Islet precursor cell (in vitro differentiated cells): ENCODE results near the gene AFF3.

Source experiments
- DNase-seq: peaks from one replicate; pipeline ENCODE4 v3.0.0-alpha.2; 2018

Gene AFF3

DNA sequence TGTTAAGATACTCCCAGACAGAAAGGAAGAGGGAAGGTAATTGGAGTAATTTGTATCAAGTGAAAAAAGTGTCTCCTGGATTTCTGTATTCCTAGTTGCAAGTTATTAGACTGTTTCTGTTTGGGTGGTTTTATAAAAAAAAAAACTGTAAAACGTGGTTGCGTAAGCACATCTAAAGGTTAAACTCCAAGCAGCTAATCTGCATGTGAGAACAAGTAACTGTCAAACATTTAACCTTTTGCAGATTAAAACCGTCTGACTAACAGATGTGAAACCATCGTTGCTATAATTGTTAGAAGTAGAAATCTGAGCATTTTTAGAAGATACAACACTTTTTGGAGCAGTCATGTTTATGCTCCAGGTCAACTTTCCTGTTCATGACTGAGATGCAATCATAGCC is 72.3 kb downstream of the AFF3 start:
- no peak for DNase-seq

- no peak for DNase-seq
Measured at GRCh38 chr2:100068395-100068794, 74.0 kb downstream of the AFF3 start.

GRCh38 chr2:100067784-100068183 is 74.6 kb downstream of the AFF3 start:
- DNase-seq: no peak

- no peak for DNase-seq
Measured at GRCh38 chr2:100066856-100067255, 75.5 kb downstream of the AFF3 start.

DNA sequence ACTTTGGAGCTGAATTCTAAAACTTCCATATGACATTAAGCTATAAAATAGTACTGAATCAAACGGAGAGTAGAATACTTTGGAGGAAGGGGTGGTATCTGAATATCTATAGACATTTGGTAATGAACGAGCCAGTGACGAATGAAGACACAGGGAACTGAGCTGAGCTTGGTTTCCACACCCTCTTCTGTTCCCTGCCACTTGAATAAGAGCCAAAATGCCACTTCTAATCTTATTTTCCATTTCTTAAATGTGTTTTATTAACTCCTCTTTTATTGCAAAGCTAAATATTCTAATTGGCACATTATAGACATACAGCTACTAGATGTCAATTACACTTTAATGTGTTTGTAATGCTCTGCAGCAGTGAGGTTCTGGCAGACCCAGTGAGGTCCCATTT is 76.1 kb downstream of the AFF3 start:
- DNase-seq: no peak

DNA sequence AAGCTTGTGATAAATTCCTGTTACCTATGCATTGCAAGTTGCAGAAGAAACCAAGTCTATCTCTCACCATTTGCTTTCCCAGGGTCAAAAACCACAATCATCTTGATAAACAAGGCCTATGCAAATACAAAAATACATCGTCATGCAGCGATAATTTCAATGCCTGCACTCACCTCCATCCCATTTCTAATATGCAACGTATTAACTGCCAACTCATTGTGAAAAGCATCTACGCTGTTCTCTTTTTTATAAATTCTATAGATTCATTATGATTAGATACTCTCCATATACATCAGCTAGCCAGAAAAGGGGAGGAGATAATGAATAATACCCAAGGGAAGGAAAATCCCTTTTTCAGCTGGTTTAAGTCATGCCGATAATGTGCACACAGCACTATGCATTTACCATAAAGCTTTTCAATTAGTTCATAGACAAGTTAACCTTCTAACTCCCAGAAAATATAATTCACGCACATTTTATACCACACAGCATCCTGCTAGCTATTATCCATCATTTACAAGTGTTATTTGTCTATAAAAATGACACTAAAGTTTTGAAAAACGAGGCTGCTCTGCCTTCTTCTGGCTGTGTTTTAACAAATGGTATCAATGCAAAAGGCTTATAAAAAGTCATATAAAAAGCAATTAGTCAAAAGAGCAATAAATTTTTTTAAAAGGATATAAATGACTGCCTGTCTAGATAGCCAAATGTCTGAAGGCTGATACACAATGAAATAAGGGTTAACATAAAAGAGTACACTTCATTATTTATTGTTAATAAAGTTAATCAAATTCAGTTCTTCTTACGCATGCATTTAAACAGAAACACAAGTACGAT is 77.6 kb downstream of the AFF3 start:
- DNase-seq: no peak

DNA sequence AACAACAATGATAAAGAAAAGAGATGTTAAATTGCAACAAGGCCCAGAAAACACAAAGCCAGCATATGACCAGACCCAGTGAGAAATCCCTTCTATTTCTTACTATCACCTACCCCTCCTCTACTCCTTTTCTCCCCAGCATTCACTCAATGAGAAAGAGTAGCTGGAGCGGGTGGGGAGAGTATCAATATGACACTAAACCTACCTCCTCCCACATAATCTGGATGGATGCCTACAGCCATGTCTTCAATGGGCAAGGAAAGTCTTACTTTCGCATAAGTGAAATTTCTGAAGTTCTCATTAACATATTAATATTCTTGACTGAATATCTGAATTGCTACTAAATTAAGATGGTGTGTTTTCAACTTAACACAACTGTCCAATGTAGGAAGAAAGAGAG is 78.2 kb downstream of the AFF3 start:
- no peak for DNase-seq

- DNase-seq: no peak
Measured at GRCh38 chr2:100063459-100063953, 78.9 kb downstream of the AFF3 start.

GRCh38 chr2:100062336-100062735 is 80.1 kb downstream of the AFF3 start:
- no peak for DNase-seq

DNA sequence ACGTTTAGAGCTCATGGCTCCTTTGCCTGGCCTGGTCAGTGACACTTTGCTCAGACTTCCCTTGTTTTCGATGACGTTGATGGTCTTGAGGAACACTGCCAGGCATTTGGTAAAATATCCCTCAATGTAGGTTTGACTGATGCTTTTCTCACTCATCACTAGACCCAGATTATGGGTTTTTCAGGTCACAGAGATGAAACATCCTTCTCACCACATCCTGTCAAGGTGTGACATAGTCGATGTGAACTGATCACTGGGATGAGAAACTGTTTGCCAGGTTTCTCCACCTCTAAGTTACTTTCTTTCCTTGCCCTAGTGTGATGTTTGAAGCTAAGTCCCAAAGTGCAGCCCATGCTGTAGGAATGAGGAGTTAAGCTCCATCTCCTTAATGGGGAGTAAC is 81.5 kb downstream of the AFF3 start:
- DNase-seq: no peak

DNA sequence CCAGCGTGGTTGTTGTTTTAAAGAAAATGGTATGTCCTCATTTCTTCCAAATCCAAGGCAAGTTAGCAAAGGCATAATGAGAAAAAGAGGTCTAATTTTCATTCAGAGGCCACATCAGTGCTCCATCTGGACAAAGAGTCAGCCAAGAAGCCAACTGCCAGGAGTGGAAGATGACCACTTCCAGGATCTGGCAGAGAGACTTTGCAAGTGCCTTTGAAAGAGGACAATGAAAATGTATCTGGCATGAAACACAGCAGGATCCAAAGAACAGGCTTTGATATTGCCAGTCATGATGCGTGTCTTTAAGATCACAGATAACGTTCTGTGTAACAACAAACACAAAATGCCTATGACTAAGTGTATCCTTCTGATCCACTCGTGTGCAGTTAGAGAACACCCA is 82.8 kb downstream of the AFF3 start:
- no peak for DNase-seq

DNA sequence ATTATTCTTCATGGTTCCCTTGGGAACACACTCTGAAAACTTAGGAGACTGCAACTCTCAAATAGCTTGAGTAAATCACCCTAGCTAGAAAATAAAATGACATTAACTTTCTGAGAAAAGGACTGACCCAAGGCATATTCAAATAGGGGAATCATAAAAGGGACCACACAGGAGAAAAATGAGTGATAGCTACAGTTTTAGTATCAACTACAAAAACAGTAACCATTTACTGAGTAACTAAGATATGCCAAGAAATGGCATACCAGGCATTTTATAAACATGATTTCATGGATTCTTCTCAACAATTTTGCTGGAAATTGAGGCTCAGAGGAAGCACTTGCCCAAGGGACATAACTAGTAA is 84.5 kb downstream of the AFF3 start:
- DNase-seq: no peak

DNA sequence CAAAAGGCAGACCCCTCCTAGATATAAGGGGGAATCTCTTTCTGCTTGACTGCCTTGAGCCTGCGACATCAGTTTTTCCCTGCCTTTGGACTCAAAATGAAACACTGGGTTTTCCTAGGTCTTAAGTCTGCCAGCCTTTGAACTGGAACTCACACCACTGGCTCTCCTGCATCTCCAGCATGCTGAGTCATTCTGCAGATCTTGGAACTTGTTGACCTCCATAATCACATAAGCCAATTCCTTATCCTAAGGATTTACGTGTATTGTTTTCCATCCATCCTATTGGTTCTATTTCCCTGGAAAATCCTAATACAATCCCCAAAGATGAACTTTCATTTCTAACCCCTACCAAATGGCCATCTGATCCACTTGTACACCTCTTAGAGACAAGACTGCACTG is 88.0 kb downstream of the AFF3 start:
- DNase-seq: no peak

DNA sequence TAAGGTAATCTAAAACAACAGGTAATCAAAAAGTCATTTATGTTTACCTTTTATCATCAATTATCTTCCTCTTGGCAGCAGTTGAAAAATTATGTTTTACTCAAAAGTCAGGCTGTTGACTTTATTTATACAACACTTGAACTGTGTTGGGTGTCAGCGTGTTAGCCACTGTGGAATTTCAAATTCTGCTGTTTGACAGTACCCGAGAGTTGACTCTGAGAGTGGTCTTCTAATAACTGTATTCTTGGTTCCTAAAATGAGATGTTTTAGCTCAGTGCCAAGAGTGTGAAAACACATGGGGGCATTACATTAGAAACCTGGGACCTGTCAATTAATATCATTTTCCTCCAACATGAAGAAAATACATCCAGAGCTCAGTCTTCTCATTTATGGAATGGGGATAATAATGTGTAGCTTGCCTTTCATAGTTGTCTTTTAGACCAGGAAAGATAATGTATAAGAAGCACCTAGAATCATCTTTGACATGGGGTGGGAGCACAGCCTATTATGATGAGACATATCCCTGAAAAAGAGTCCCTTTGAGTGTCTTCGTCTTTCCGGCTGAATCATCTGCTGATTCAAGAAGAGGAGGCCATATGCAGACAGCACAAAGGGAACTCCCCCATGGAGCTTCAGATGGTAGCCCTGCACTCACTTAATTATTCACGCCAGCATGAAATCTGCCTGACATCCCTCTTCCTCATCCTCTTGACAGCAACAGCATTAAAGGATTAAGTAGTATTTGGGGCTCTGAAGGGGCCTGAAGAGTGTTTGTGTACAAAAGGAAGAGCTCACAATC is 89.1 kb downstream of the AFF3 start:
- no peak for DNase-seq

GRCh38 chr2:100052650-100053049 is 89.7 kb downstream of the AFF3 start:
- DNase-seq: no peak

DNA sequence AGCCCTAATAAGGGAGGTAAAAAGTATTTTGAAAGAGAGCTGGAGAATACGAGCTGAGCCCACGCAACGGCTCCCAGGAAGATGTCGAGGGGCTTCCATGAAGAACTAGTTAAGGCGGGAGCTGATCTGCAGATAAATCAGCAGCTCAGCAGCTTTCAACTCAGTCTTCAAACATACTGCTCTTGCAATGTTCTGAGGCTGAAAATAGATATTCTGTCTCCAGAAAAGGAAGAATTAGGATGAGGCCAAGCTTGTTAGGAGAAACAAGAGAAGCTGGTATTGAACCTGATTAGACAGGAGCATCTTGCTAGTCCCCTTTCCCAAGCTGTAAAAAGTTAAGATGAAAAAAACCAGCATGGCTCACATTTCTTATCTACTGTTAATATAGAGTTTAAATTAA is 91.1 kb downstream of the AFF3 start:
- no peak for DNase-seq

DNA sequence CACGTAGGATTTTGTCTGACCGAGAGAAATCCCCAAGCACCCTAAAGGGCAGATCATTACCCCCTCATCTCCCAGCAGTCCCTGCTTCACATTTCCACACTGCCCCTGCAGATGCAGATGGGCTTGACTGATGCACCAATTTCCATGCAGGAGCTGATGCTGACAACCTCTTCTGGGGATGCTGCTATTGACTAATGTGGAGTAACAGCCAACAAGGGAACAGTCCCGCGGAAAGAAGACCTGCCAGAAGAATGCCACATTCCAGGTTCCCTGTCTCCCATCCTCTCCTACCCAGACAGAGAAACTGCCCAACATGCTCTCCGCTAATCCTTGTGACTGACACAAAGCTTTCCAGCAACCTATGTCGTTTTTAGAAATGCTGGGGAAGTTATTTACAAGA is 91.7 kb downstream of the AFF3 start:
- no peak for DNase-seq

DNA sequence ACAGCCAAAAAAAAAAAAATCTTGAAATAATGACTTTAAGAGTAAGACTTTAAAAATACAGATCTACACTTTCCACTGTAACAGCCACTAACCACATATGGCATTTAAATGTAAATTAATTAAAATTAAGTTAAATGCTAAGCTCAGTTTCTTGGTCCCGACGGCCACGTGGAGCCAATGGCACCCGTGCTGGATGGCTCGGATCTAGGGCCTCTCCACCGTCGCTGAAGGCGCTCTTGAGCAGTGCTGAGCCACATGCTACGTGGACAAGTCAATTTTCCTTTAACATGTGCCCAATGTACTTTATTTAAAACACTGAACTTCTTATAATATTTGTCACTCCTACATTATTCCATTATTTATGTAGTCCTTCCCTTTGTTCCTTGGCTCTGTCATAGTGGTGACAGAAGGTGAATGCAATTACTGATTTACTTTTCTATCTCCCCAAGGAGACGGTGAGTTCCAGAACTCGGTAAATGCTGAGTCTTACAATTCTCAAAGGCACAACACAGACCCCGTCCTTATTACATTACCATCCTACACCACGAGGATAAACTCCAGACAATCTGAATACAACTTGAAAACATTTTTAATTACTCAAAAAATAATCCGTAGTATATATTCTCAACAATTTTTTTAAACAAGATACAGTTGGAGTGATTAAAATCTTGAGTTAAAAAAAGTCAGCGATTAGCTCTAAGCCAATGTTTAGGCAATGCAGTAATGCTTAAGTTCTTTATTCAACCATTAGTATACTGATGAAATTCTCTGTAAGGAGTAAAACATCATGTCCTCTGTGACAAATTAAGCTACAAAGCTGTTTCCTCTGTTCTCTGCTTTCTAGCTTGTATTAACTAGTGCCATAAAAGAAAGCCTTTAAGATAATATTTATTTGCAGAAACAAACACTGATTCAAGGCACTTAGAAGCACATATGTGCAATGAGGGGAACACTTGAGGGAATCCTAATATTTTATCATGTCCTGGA is 95.1 kb downstream of the AFF3 start:
- DNase-seq: no peak

DNA sequence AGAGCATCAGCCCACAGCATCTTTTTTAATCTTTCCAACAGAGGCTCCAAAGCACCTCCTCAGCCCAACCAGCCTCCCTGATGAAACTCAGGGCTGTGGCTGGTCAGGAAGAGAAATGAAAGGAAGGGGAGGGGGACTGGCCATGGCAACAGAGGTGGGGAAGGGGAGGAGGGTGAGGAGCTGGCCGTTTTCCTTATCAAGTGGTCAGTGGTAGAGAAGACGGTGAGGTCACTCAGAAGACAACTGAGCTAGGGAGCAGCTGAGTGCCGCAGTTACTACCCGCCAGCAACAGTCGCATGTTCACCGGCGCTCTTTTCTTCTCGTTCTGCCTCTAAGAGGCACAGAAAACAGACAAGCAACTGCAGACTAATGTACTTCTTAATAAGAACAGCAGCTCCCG is 97.4 kb downstream of the AFF3 start:
- DNase-seq: no peak

DNA sequence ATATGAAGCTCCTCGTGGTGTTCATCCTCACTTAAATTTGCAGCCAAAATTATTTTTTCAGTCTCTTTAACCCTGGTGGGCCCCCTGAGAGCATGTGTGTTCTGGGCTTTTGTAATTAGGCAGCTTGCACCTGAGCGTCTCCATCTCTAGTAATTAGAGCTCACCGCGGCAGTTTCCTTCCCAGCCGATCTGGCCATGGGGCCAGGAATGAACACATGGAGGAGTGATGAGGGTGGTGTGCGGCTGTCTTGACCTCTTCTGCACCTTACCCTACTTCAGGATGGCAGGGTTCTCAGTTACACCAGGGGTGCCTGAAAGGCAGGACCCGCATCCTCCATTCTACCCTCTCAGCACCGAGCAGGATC is 98.5 kb downstream of the AFF3 start:
- DNase-seq: no peak

DNA sequence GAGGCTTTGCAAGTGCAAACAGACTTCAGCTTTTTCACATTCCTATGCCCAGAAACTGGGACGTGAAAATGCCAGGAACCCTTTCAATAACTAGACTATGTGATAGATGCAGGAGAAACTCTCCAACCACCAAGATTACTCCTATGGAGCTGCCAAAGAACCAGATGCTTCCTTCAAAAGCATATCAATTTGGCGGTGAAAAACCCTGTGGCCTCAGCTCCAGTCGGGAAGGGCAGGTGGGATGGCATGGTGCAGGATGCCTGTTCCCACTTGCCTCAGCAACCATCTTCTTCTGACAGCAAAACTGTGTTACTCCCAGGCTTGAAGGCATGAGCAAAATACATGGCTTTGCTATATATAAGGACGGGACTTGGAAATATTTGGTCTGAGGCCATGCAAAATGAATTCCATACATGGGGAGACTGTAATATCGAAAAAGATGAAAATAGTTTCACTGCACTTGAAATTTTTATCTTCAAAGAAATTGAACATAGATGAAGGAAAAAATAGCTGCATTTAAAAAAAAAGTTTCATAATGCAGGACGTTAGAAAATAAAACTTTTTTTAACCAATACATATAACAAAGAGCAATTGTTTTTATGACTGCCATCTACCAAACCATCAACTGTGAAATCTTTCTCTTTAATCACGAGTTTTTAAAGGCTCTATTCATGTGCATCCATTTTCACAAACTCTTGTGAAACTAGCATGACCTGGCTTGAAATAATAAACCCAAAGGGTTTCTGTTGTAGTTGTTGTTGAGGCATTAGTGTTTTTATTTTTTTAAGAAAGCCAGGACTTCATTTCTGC is 99.1 kb downstream of the AFF3 start:
- no peak for DNase-seq

GRCh38 chr2:100042562-100042961 is 99.8 kb downstream of the AFF3 start:
- DNase-seq: no peak
